ENCODE measurements around the gene COPS9.

DNA sequence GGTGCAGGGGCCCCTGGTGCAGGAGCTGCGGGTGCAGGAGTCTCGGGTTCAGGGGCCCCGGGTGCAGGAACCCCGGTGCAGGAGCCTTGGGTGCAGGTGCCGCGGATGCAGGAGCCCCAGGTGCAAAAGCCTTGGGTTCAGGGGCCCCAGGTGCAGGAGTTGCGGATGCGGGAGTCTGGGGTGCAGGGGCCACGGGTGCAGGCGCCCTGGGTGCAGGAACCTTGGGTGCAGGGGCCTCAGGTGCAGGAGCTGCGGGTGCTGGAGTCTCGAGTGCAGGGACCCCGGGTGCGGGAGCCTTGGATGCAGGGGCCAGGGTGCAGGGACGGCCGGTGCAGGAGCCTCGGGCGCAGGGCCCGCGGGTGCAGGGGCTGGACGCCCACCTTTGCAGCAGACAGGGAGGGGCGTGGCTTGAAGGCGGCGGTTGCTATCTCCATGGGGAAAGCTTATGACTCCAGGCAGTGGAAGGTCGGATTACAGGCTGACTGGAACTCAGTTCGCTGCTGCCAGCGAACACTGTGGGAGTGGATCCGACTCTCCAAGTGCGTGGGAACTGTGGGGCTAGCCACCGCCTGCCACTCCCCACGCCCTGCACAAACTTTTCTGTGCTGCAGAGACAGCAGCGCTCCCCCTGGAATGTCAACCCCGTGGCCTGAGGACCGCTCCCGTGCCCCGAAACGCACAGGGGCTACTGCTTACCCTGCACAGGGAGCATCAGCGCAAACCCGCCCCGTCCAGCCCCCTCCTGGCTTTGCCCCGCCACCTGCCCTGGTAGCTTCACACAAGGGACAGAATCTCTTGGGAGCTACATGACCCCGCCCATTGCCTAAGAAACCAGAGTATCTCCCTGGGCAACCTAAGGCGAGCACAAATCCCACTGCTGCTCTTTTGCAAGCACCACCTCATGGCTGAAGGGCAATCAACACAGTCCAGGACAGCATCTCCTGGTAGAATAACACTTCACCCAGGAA lies 40.3 kb downstream of the COPS9 start:
- no peak for TF ChIP-seq SIN3A (IDR thresholded peaks at IDR 0.05; ENCODE audit: borderline replicate concordance, insufficient read depth, low read length)
- no peak for TF ChIP-seq POLR2AphosphoS5 (IDR thresholded peaks at IDR 0.05; ENCODE audit: low read depth, low read length)
- TF ChIP-seq, protein P1, sequence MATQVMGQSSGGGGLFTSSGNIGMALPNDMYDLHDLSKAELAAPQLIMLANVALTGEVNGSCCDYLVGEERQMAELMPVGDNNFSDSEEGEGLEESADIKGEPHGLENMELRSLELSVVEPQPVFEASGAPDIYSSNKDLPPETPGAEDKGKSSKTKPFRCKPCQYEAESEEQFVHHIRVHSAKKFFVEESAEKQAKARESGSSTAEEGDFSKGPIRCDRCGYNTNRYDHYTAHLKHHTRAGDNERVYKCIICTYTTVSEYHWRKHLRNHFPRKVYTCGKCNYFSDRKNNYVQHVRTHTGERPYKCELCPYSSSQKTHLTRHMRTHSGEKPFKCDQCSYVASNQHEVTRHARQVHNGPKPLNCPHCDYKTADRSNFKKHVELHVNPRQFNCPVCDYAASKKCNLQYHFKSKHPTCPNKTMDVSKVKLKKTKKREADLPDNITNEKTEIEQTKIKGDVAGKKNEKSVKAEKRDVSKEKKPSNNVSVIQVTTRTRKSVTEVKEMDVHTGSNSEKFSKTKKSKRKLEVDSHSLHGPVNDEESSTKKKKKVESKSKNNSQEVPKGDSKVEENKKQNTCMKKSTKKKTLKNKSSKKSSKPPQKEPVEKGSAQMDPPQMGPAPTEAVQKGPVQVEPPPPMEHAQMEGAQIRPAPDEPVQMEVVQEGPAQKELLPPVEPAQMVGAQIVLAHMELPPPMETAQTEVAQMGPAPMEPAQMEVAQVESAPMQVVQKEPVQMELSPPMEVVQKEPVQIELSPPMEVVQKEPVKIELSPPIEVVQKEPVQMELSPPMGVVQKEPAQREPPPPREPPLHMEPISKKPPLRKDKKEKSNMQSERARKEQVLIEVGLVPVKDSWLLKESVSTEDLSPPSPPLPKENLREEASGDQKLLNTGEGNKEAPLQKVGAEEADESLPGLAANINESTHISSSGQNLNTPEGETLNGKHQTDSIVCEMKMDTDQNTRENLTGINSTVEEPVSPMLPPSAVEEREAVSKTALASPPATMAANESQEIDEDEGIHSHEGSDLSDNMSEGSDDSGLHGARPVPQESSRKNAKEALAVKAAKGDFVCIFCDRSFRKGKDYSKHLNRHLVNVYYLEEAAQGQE (IDR thresholded peaks at IDR 0.05; ENCODE audit: insufficient read depth in 1 of 2, low read depth in 2 of 2, low read length in 2 of 2), result no peak
- TF ChIP-seq FOXP2 (optimal IDR thresholded peaks at IDR 0.05; ENCODE audit: borderline replicate concordance, extremely low read depth, extremely low read length, insufficient read depth), result no peak
